HG03342 (cell line): Measurements from ENCODE around the gene ANK3.
"Not testable (repeated sequence)": the region's sequence is repeated elsewhere in the genome, so short reads cannot be mapped to it uniquely, and the experiment has no call there.

Experiments
- ATAC-seq: cut with Tn5 transposase; IDR thresholded peaks from one replicate; pipeline ENCODE4 v1.9.1; 2021; ENCODE audit warnings: mild to moderate bottlenecking, moderate library complexity; ENCODE audit not compliant: unreplicated experiment

Gene ANK3

GRCh38 chr10:60042914-60043313 lies 346.8 kb downstream of the ANK3 start:
- no peak for ATAC-seq

- no peak for ATAC-seq
Measured at GRCh38 chr10:60042262-60042661, 347.4 kb downstream of the ANK3 start.

GRCh38 chr10:60041489-60042133 lies 348.1 kb downstream of the ANK3 start:
- ATAC-seq, result no peak

- no peak for ATAC-seq
Measured at GRCh38 chr10:60040014-60040662, 349.5 kb downstream of the ANK3 start.

GRCh38 chr10:60035984-60036383 lies 353.7 kb downstream of the ANK3 start:
- no peak for ATAC-seq

GRCh38 chr10:60035375-60035774 lies 354.3 kb downstream of the ANK3 start:
- not testable (repeated sequence) for ATAC-seq

GRCh38 chr10:60032723-60033122 lies 357.0 kb downstream of the ANK3 start:
- ATAC-seq, result peak; percentile 45

GRCh38 chr10:60031664-60032063 lies 358.0 kb downstream of the ANK3 start:
- ATAC-seq, result peak; percentile 63

GRCh38 chr10:60031183-60031582 lies 358.5 kb downstream of the ANK3 start:
- no peak for ATAC-seq

- no peak for ATAC-seq
Measured at GRCh38 chr10:60029475-60029874, 360.2 kb downstream of the ANK3 start.

- ATAC-seq, result no peak
Measured at GRCh38 chr10:60028081-60028480, 361.6 kb downstream of the ANK3 start.

- ATAC-seq, result no peak
Measured at GRCh38 chr10:60025279-60025678, 364.4 kb downstream of the ANK3 start.

- no peak for ATAC-seq
Measured at GRCh38 chr10:60024506-60024905, 365.2 kb downstream of the ANK3 start.

- ATAC-seq, result no peak
Measured at GRCh38 chr10:60023155-60023877, 366.4 kb downstream of the ANK3 start.

- ATAC-seq, result no peak
Measured at GRCh38 chr10:60021361-60021760, 368.3 kb downstream of the ANK3 start.

- no peak for ATAC-seq
Measured at GRCh38 chr10:60016794-60017193, 372.9 kb downstream of the ANK3 start.

GRCh38 chr10:60009710-60010383 lies 379.8 kb downstream of the ANK3 start:
- no peak for ATAC-seq

- ATAC-seq, result no peak
Measured at GRCh38 chr10:60009276-60009675, 380.4 kb downstream of the ANK3 start.

- no peak for ATAC-seq
Measured at GRCh38 chr10:60008816-60009215, 380.9 kb downstream of the ANK3 start.

GRCh38 chr10:60006062-60006461 lies 383.6 kb downstream of the ANK3 start:
- no peak for ATAC-seq
